ENCODE measurements around the gene ZNF629. TPM values are rescaled to one million over a fixed set of nuclear protein-coding genes. Genes with fewer than 3 reads are reported as not detected.

The ZNF629 gene
- total RNA-seq, 1 donor from 2014 or later: 21.1 TPM

DNA sequence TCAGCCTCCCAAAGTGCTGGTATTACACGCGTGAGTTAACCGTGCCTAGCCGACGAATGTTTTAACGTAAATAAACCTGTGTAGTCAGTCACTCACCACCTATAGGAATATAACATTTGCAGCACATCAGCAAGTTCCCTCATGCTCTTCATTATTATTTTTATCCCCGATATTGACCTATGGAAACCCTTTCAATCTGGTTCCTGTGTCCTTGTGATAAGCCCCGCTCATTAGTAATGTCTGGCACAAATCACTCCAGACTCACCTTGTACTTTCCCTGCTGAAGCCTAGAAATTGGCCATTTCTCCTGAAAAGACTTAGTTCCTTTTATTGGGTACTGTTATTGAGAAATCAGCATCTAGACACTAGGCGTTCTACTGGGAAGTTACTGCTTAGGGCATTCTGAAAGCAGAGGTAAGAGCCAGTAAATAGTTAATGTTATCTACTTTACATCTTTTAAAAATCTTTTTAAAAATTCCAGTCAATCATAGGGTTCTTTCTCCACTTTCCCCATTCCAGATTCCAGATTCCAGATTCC is 40.3 kb downstream of the ZNF629 start:
- DNase-seq: no peak
- Histone ChIP-seq H3K4me3 (no peak overlapping the region), H3K4me1 (peaks cover 26% of the 10 kb centered on the region), H3K27me3 (ENCODE audit: low read depth) (no peaks in the 10 kb centered on the region), H3K27ac (replicated peaks) (no peak overlapping the region), H3K9me3 (replicated peaks) (no peaks in the 10 kb centered on the region), H3K36me3 (peaks cover 24% of the 10 kb centered on the region)
- intact Hi-C loops (cut with micrococcal nuclease): no loop called here
- TF ChIP-seq, protein P1, sequence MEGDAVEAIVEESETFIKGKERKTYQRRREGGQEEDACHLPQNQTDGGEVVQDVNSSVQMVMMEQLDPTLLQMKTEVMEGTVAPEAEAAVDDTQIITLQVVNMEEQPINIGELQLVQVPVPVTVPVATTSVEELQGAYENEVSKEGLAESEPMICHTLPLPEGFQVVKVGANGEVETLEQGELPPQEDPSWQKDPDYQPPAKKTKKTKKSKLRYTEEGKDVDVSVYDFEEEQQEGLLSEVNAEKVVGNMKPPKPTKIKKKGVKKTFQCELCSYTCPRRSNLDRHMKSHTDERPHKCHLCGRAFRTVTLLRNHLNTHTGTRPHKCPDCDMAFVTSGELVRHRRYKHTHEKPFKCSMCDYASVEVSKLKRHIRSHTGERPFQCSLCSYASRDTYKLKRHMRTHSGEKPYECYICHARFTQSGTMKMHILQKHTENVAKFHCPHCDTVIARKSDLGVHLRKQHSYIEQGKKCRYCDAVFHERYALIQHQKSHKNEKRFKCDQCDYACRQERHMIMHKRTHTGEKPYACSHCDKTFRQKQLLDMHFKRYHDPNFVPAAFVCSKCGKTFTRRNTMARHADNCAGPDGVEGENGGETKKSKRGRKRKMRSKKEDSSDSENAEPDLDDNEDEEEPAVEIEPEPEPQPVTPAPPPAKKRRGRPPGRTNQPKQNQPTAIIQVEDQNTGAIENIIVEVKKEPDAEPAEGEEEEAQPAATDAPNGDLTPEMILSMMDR (IDR thresholded peaks at IDR 0.05; ENCODE audit: borderline replicate concordance): no peak

DNA sequence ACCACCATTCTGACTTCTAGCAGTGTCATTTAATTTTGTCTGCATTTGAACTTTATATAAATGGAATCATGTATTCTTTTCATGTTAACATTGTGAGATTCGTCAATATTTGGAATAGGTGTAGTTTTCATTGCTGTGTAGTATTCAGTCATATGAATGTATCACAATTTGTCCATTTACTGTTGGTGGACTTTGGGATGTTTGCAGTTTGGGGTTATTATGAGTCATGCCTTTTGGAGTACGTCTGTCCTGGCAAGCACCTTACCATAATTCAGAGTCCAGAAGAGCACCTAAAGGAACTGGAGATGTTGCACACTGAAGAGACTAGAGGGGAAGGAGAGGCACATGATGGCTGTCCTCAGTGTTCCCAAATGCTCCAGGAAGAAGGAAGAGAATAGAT is 41.9 kb downstream of the ZNF629 start:
- Histone ChIP-seq H3K36me3 (peaks cover 12% of the 10 kb centered on the region), H3K27me3 (ENCODE audit: low read depth) (no peaks in the 10 kb centered on the region), H3K4me1 (peaks cover 43% of the 10 kb centered on the region), H3K27ac (replicated peaks) (peak overlapping the region; percentile 74), H3K4me3 (no peak overlapping the region), H3K9me3 (replicated peaks) (no peaks in the 10 kb centered on the region)
- intact Hi-C loops (cut with micrococcal nuclease): no loop called here
- TF ChIP-seq, protein P1 (IDR thresholded peaks at IDR 0.05; ENCODE audit: borderline replicate concordance): no peak
- DNase-seq: no peak

DNA sequence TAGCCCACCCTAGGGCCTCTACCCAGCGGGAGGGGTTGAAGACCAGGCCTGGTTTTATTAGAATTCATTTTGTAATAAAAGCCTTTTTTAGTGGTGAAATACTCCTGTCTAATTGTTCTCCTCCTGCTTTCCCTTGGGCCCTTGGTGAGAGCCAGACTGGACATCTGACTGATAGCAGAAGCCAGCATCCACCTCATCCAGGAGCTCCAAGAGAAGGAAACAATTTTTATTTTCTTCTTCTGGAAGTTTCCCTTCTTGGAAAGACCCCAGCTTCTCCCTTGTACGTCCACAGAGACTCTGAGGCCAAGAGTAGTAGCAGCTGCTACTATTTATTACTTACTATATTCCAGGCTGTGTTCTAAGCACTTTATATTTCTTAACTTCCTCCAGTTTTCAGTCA is 42.8 kb downstream of the ZNF629 start:
- Histone ChIP-seq H3K36me3 (peaks cover 21% of the 10 kb centered on the region), H3K27ac (replicated peaks) (peak overlapping the region; percentile 74), H3K27me3 (ENCODE audit: low read depth) (no peaks in the 10 kb centered on the region), H3K9me3 (replicated peaks) (no peaks in the 10 kb centered on the region), H3K4me1 (peaks cover 43% of the 10 kb centered on the region), H3K4me3 (no peak overlapping the region)
- intact Hi-C loops (cut with micrococcal nuclease): no loop called here
- peak; percentile 33 for DNase-seq
- TF ChIP-seq, protein P1 (IDR thresholded peaks at IDR 0.05; ENCODE audit: borderline replicate concordance): no peak

DNA sequence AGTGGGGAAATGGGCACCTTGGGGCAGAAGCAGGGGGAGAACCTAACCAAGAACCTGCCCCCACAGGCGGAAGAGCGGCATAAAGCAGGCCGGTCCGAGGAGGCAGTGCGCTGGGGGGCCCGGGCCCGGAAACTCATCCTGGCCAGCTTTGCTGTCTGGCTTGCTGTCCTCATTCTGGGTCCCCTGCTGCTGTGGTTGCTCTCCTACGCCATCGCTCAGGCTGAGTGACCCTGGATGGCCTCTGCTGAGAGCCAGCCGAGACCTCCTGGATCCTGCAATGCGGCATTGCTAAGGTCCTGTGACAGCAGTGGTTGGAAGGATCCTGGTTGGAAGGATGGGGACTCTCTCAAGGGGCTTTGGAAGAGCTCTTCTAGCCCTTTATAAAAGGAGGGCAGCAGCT is 43.3 kb downstream of the ZNF629 start:
- no peaks in the 10 kb centered on the region for H3K27me3 ChIP-seq (ENCODE audit: low read depth)
- TF ChIP-seq, protein P1 (IDR thresholded peaks at IDR 0.05; ENCODE audit: borderline replicate concordance): no peak
- no peak overlapping the region for H3K4me3 ChIP-seq
- peaks cover 25% of the 10 kb centered on the region for H3K36me3 ChIP-seq
- DNase-seq: peak; percentile 55
- H3K4me1 ChIP-seq: peaks cover 42% of the 10 kb centered on the region
- intact Hi-C loops (cut with micrococcal nuclease): no loop called here
- no peaks in the 10 kb centered on the region for H3K9me3 ChIP-seq (replicated peaks)
- peak overlapping the region; percentile 74 for H3K27ac ChIP-seq (replicated peaks)

DNA sequence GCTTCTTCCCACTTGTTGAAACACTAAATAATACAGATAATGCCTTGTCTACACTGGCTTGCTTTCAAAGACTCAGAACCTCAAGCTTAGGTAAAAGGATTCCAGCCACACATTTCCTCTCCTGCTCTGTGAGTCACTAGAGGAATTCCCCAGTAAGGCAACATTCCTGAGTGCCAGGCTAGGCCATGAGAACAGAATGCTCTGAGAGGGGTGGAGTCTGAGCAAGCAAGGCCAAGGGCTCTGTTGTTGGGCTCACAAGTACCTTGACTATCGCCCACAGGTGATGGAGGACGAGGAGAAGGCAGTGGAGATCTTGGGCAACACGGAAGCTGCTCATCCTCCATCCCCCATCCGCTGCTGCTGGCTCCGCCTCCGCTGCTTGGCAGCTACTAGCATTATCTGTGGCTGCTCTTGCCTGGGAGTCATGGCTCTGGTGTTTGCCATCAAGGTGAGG is 45.5 kb downstream of the ZNF629 start:
- H3K36me3 ChIP-seq: peaks cover 48% of the 10 kb centered on the region
- peaks cover 31% of the 10 kb centered on the region for H3K4me1 ChIP-seq
- TF ChIP-seq, protein P1 (IDR thresholded peaks at IDR 0.05; ENCODE audit: borderline replicate concordance): no peak
- intact Hi-C loops (cut with micrococcal nuclease): no loop called here
- H3K27ac ChIP-seq (replicated peaks): peak overlapping the region; percentile 56
- H3K4me3 ChIP-seq: no peak overlapping the region
- no peaks in the 10 kb centered on the region for H3K27me3 ChIP-seq (ENCODE audit: low read depth)
- H3K9me3 ChIP-seq (replicated peaks): no peaks in the 10 kb centered on the region
- DNase-seq: no peak

All from left ventricle myocardium inferior (tissue), 1 donor.